Skin of body (tissue), 2 donors: Measurements from ENCODE around the gene HOXD11. TPM values are rescaled to one million over a fixed set of nuclear protein-coding genes. Genes with fewer than 3 reads are reported as not detected.

Source experiments
- DNase-seq: peaks from one replicate; lab custom pipeline; 2025; lab: John Stamatoyannopoulos, UW
- total RNA-seq: library from RNA; depleted of rRNA; stranded (reverse); fragments of >200 nt; gene quantifications from one replicate; pipeline ENCODE4 v1.2.3, GENCODE V29; 2014

Gene HOXD11
- total RNA-seq, 1 donor from 2014 or later, result not detected

GRCh38 chr2:176081376-176081836 lies 25.7 kb upstream of the HOXD11 start:
- DNase-seq, result no peak

GRCh38 chr2:176081837-176082524 lies 25.1 kb upstream of the HOXD11 start:
- no peak for DNase-seq

GRCh38 chr2:176082525-176082823 lies 24.6 kb upstream of the HOXD11 start:
- DNase-seq, result no peak

GRCh38 chr2:176082824-176083751 lies 24.0 kb upstream of the HOXD11 start:
- DNase-seq, result no peak

DNA sequence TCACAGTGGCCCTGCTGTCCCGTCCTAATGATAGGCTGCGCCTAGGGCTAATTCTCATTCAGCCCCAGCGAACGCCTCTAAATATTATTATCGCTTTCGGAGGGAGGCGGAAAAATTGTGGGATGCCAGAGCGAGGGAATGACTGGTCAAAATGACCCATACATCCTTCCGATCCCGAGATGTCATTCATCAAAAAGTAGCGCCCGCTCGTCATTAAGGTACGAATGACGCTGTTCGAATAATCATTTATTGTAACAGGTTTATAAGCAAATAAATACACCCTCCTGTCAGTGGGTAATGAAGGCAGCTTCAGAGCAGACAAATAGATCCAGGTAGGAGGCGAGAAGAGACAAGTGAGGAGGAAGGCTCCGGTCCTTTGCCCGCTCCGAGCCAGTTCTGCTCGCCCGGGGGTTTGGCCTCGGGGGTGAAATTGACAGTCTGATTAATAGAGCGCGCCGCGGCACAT lies 23.3 kb upstream of the HOXD11 start, which contains the start of gene EVX2:
TSS of gene EVX2 (minus strand) at position 167 of the 466 bp plus-strand sequence. CDS start 186 bp downstream, outside the sequence.
- no peak for DNase-seq

- DNase-seq, result no peak
Measured at GRCh38 chr2:176084611-176085119, 22.4 kb upstream of the HOXD11 start.

GRCh38 chr2:176085120-176085788 lies 21.8 kb upstream of the HOXD11 start:
- DNase-seq, result no peak

DNA sequence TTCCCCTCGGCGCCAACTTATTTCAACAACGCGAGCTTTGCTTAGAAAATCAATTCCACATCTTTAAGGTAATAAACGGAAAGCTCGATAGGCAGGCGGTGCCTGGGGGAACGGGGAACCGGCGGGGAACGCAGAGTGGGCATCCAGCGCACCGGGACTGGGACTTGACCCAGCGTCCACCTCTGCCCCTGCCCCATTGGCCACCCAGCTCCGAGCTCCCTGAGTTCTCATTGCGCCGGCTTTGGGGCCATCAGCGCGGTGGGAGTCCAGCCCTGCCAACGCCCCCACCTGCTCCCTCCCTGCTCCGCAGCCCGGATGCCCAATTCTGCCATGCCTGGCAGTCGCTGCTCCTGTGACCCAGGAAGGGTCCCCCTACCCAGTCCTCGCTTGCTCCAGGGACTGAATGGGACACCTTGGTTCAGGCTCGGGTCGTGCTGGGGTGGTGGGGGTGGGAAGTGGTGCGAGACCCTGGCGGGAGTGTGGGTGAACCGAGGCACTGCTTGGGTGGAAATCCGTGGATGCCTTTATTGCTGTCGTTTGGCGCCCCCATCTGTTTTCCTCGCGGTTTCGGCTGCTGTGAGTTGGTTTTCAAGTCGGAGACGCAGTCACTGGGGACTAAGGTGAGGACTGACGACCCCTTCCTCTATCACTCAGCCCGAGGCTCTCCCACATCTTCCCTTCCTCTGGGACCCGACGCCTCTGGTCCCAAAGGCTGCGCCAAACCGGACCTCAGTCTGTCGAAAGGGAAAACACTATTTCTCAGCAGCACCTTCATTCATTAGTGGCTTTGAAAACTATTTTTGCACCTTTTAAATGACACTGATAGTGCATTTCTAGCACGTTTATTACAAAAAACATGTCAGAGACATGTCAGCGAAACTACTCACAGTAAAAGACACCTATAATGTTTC lies 21.0 kb upstream of the HOXD11 start:
- DNase-seq, result peak; percentile 16

DNA sequence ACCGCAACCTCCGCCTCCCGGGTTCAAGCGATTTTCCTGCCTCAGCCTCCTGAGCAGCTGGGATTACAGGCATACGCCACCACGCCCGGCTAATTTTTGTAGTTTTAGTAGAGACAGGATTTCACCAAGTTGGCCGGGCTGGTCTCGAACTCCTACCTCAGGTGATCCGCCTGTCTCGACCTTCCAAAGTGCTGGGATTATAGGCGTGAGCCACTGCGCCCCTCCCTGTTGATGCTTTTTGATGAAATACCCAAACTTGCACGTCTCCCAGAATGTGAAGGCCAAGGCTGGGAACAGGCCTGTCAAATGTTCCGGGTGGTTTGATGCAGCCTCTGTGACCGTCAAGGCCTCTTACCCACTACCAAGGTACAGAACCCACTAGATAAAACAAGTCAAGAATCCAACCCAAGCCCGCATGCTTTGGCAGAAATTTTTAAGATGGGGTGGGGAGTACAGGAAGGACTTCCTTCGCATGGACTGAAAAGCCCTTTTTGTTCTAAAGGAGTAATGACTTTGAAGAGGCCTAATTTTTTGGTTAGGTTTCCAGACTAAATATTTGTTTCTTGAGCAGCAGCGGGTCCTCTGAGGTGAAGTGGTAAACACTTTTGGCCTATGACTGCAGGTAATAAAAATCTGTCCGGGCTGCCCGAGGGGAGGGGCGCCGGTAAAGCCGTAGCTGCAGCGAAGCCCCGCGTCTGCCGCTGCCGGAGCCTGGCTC lies 19.6 kb upstream of the HOXD11 start:
- DNase-seq, result no peak

GRCh38 chr2:176088048-176088936 lies 18.8 kb upstream of the HOXD11 start:
- DNase-seq, result no peak

DNA sequence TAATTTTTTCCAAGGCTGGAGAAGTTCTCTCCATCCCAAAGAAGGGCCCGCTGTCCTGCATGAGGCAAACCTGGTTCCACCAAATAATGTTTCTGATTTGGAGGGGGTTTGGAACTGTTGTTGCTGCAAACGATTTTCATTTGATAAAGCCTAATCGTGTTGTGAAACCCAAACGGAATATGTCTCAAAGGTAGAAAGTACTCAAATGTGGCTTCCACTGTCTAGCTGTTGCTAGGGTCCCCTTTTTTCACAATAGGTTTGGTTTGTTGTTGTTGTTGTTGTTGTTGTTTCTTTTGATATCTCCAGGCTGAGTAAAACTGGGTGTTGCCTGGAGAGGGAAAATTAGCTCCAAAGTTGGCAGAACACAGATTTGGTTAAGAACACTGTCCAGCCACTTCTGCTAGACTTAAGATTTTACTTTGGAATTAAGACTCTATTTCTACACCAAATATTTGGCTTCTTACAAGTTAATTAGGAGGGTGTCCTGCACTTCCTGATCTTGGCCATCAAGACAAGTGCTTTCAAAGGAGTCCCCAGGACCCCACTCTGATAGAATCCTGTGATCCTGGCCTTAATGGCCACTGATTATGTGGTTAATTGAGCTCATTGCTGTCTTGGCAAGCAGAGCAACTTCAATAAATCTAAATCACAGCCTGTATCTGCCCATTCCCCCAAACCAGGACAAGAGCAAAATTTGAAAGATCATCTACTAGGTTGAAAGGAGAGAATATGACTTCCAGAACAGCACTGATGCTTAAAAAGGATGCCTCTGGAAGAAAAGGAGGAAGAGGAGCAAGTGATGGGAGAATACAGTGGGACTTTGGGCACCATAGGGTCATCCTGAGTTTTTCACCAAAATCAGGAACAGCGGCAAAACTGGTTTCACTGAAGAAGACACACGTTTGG lies 17.9 kb upstream of the HOXD11 start:
- DNase-seq, result no peak

DNA sequence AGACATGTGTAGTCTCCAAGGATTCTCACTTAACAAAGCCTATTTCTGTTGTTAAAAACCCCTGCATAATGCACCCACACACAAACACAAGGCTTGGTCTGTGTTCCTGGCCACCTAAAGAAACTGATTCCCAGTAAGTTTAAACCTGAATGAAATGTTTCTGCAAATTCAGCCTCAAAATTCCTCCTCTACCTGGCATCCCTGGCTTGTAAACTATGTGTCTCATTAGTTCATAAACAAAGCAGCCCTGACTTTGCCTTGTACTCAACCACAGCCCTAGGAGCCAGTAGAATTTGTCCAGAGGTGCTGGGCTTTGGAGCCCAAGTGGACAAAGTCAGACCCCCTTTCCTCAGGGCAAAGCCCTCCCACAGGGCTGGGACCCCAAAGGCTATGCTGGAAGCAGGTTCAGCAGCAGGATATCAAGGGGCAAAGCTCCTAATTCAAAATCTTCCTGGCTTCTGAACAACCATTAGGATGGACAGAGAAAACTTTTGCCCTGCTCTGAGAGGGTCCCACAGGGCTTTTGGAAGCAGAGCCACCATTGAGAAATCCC lies 17.2 kb upstream of the HOXD11 start:
- DNase-seq, result no peak

GRCh38 chr2:176090862-176091261 lies 16.2 kb upstream of the HOXD11 start:
- DNase-seq, result no peak

GRCh38 chr2:176091329-176092258 lies 15.5 kb upstream of the HOXD11 start:
- DNase-seq, result no peak

DNA sequence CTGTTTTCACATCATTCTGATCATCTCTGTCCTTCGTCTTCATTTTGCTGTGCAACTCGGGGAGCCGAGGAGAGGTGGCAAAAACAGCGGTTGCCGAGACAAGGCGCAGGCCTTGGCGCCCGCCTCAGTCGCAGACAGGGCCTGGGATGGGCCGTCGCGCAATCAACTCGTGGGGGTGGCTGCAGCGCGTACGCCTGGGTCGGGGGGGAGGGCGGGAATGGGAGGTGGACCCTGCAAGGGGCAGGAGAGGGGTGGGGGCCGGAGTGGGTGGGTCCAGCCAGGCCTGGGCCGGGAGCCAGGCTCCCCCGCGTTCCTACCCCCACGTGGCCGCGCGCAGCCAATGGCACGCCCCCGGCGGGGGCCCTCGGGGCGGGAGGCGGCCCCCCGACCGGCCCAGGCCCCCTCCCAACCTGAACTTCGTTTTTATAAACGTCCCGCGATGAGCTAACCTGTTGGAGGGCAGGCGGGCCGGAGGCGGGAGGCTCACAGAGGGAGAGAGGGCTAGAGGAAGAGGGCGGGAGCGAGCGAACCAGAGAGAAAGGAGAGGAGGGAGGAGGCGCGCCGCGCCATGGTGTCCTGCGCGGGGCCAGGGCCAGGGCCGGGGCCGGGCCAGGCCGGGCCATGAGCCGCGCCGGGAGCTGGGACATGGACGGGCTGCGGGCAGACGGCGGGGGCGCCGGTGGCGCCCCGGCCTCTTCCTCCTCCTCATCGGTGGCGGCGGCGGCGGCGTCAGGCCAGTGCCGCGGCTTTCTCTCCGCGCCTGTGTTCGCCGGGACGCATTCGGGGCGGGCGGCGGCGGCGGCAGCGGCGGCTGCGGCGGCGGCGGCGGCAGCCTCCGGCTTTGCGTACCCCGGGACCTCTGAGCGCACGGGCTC lies 14.6 kb upstream of the HOXD11 start, which contains the start of gene HOXD13:
TSS of gene HOXD13 (plus strand) at position 452 of the 875 bp plus-strand sequence. CDS start at position 622, 170 bp downstream.
- no peak for DNase-seq
